OCI-M1 (cell line): ENCODE data around the gene P4HA2.

ENCODE experiments used
- DNase-seq: peaks from one replicate; lab custom pipeline; 2025; lab: John Stamatoyannopoulos, UW

P4HA2 gene

GRCh38 chr5:132142459-132142858 is 85.2 kb downstream of the P4HA2 start:
- peak; percentile 5 for DNase-seq
